ENCODE data around the gene COG6.

COG6 gene

DNA sequence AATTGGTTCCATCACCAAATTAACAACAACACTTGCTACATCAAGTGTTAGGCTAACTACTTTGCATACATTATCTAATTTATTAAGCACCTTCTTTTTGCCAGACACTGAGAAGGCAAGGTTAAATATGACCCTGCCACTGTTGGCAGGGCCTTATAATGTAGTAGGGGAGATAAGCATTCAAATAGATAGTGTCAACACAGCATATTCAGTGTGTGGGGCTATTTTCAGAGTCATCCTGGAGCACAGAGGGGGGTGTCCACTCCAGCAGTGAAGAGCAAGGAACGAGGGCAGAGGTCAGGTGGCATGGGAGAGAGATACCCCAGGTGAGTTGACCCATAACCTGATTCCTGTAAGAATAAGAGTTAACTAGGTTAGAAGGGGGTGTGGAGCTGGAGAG is 121.6 kb downstream of the COG6 start:
- TF ChIP-seq, protein P1, sequence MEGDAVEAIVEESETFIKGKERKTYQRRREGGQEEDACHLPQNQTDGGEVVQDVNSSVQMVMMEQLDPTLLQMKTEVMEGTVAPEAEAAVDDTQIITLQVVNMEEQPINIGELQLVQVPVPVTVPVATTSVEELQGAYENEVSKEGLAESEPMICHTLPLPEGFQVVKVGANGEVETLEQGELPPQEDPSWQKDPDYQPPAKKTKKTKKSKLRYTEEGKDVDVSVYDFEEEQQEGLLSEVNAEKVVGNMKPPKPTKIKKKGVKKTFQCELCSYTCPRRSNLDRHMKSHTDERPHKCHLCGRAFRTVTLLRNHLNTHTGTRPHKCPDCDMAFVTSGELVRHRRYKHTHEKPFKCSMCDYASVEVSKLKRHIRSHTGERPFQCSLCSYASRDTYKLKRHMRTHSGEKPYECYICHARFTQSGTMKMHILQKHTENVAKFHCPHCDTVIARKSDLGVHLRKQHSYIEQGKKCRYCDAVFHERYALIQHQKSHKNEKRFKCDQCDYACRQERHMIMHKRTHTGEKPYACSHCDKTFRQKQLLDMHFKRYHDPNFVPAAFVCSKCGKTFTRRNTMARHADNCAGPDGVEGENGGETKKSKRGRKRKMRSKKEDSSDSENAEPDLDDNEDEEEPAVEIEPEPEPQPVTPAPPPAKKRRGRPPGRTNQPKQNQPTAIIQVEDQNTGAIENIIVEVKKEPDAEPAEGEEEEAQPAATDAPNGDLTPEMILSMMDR (IDR thresholded peaks at IDR 0.05; ENCODE audit: low read depth, low read length, missing control alignments), result no peak
- no peak overlapping the region for H3K4me3 ChIP-seq (ENCODE audit: low read depth, low read length)
- no peak for DNase-seq (ENCODE audit: low read depth)

- no peak overlapping the region for H3K4me3 ChIP-seq (ENCODE audit: low read depth, low read length)
- TF ChIP-seq, protein P1 (IDR thresholded peaks at IDR 0.05; ENCODE audit: low read depth, low read length, missing control alignments), result peak; percentile 49
- no peak for DNase-seq (ENCODE audit: low read depth)
These were observed 122.1 kb downstream of the COG6 start for GRCh38 chr13:39777527-39778061.

DNA sequence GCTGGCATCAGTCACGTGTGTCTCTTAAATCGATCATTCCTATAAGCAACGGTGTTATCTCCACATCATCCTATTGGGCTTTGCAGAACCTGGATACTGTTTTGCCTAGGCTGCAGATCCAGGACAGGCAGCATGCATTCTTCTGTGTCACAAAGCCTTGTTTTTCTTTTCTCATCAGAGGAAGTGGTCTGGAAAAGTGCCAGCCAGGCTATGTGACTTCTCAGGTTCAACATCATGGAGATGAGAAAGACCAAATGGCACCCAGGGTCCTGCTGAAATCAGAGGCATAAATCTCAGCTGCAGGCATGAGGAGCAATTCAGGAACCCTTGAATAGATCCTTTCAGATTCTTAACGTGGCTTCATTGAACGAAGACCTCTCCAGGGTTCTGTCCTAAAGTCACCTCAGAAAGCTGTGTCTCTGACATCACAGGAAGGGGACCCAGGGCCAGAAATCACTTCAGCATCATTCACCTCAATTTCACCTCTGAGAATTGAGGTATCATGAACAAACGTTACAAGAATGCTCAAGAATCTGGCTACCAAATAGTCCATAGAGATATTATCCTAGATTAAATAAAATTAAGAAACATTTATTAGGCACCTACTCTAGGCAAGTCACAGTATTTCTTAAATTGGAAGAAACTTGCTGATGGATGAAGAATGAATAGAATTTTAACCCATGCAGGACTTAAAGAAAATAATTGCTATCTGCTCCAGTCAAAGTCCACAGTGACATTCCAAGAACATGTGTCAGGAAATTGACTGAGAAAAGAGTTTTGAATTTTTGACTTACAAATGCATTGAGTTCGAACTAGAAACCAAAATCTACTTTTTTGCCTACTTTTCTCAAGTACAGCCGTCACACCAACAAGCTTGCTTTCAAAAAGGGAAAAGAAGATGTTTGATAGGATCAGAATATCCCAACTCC is 124.1 kb downstream of the COG6 start:
- no peak for DNase-seq (ENCODE audit: low read depth)
- no peak overlapping the region for H3K4me3 ChIP-seq (ENCODE audit: low read depth, low read length)
- TF ChIP-seq, protein P1 (IDR thresholded peaks at IDR 0.05; ENCODE audit: low read depth, low read length, missing control alignments), result no peak

GRCh38 chr13:39780711-39781110 is 125.2 kb downstream of the COG6 start:
- TF ChIP-seq, protein P1 (IDR thresholded peaks at IDR 0.05; ENCODE audit: low read depth, low read length, missing control alignments), result no peak
- DNase-seq (ENCODE audit: low read depth), result no peak
- H3K4me3 ChIP-seq (ENCODE audit: low read depth, low read length), result no peak overlapping the region

DNA sequence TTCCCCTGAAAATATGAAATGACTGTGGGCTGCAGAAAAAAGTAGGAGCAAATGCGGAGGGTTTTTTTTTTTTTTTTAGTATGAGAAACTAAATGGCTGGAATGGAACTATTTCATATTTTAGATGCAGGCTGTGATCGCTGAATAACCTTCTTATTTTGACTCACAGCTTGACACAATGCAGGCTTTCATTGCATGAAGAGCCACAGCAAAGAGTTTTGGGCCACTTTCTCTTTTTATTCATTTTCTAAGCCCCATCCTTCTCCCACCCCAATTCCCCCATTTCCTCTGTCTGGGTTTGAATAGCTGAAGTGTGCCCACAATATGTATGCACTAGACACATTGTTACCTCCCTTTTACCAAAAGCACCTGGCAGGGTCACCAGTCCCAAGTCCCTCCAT is 125.9 kb downstream of the COG6 start:
- TF ChIP-seq, protein P1 (IDR thresholded peaks at IDR 0.05; ENCODE audit: low read depth, low read length, missing control alignments), result no peak
- no peak overlapping the region for H3K4me3 ChIP-seq (ENCODE audit: low read depth, low read length)
- DNase-seq (ENCODE audit: low read depth), result no peak

- DNase-seq (ENCODE audit: low read depth), result no peak
- no peak overlapping the region for H3K4me3 ChIP-seq (ENCODE audit: low read depth, low read length)
- TF ChIP-seq, protein P1 (IDR thresholded peaks at IDR 0.05; ENCODE audit: low read depth, low read length, missing control alignments), result no peak
These were observed 127.6 kb downstream of the COG6 start for GRCh38 chr13:39783051-39783450.
